CD4-positive, alpha-beta T cell (primary cell): ENCODE measurements around the gene RNF208. TPM values are rescaled to one million over a fixed set of nuclear protein-coding genes. Genes with fewer than 3 reads are reported as not detected.
A peak's percentile ranks its signal among the peaks of the same experiment; 100 is the strongest.

Experiments used
- ATAC-seq: fragments of 200-7000 bp; cut with Tn5 transposase; one replicate; pipeline ENCODE4 v1.10.0; 2022; ENCODE audit warnings: mild to moderate bottlenecking; ENCODE audit not compliant: poor library complexity
- CTCF ChIA-PET: fragments of 350-600 bp; sonication (Branson Sonifier 250); formaldehyde crosslinking; loops from one replicate; lab custom pipeline; 2021; ENCODE audit warnings: antibody characterized with exemption, inconsistent platforms; lab: Charles Lee
- POLR2A ChIA-PET: fragments of 350-600 bp; sonication (Branson Sonifier 250); formaldehyde crosslinking; loops from one replicate; lab custom pipeline; 2021; ENCODE audit warnings: antibody characterized with exemption, inconsistent platforms; lab: Charles Lee
- DNase-seq, 14 experiments: peaks; one replicate each; pipeline ENCODE4 v3.0.0-alpha.2; 2013 to 2020; ENCODE audit warnings: mixed read lengths in 2 of 14
- H3K27ac ChIP-seq, 2 donors: one replicate each; pipeline versions ENCODE4 v1.5.1 to v1.7.0; 2013; ENCODE audit warnings: low read length in 2 of 2, low read depth in 1 of 2, mild to moderate bottlenecking in 1 of 2
- H3K27me3 ChIP-seq, 2 experiments: 1 replicate in 1 of 2; 2 replicates in 1 of 2; pipeline versions ENCODE4 v1.6.1 to v1.7.0; 2013; ENCODE audit warnings: low read length in 2 of 2, control low read depth in 1 of 2, mild to moderate bottlenecking in 1 of 2, moderate library complexity in 1 of 2; ENCODE audit not compliant: insufficient read depth in 2 of 2, control insufficient read depth in 1 of 2
- H3K36me3 ChIP-seq: one replicate; pipeline ENCODE4 v1.6.1; 2013; ENCODE audit warnings: low read length, control low read depth; ENCODE audit not compliant: insufficient read depth
- H3K4me1 ChIP-seq: one replicate; pipeline ENCODE4 v1.6.1; 2013; ENCODE audit warnings: low read length, control low read depth; ENCODE audit not compliant: insufficient read depth
- H3K4me3 ChIP-seq: one replicate; pipeline ENCODE4 v1.5.1; 2013; ENCODE audit warnings: mild to moderate bottlenecking, low read length, moderate library complexity
- H3K9me3 ChIP-seq, 2 experiments: 1 replicate in 1 of 2; 2 replicates in 1 of 2; pipeline versions ENCODE4 v1.6.1 to v1.7.0; 2013; ENCODE audit warnings: low read length in 2 of 2, mild to moderate bottlenecking in 2 of 2, control low read depth in 1 of 2, moderate library complexity in 1 of 2; ENCODE audit not compliant: control insufficient read depth in 1 of 2, insufficient read depth in 1 of 2
- H3K27ac Mint-ChIP-seq: one replicate; pipeline ENCODE4 v1.8.0; 2020; ENCODE audit warnings: mixed read lengths
- H3K27me3 Mint-ChIP-seq: one replicate; pipeline ENCODE4 v1.8.0; 2021; ENCODE audit warnings: mixed read lengths
- H3K36me3 Mint-ChIP-seq: one replicate; pipeline ENCODE4 v1.8.0; 2021; ENCODE audit warnings: low read depth, mixed read lengths
- H3K4me1 Mint-ChIP-seq: one replicate; pipeline ENCODE4 v1.8.0; 2021; ENCODE audit warnings: low read depth, mixed read lengths
- H3K4me3 Mint-ChIP-seq: one replicate; pipeline ENCODE4 v1.8.0; 2020; ENCODE audit warnings: mild to moderate bottlenecking, mixed read lengths
- H3K9me3 Mint-ChIP-seq: one replicate; pipeline ENCODE4 v1.8.0; 2020; ENCODE audit warnings: mixed read lengths
- CTCF ChIP-seq: fragments of 200-600 bp; IDR thresholded peaks from one replicate; pipeline ENCODE4 v1.8.0; 2022; ENCODE audit warnings: antibody characterized with exemption, mild to moderate bottlenecking
- intact Hi-C, 2 experiments: fragments of 100-400 bp; cut with DNase I in 1 of 2; cut with micrococcal nuclease in 1 of 2; formaldehyde crosslinking; loops; one replicate each; pipeline versions ENCODE4 v1.15.1 to v1.9.0; 2023 to 2025; cut with DNase I, micrococcal nuclease
- total RNA-seq, 174 experiments: library from RNA in 2 of 174; stranded (reverse) in 2 of 174; gene quantifications; one replicate each; pipeline ENCODE4 v1.2.3 and lab custom pipeline; 2021 to 2026

RNF208 gene
- total RNA-seq, 2 experiments from 2014 or later = 0.66 to 0.67 TPM

GRCh38 chr9:137221095-137221505 is 940 bp downstream of the RNF208 start:
- H3K36me3 Mint-ChIP-seq = no peaks in the 10 kb centered on the region
- Histone ChIP-seq H3K4me3 (no peak overlapping the region), H3K27ac (no peak overlapping the region), H3K36me3 (no peaks in the 10 kb centered on the region), H3K27me3 (no peaks in the 10 kb centered on the region), H3K4me1 (peaks cover 29% of the 10 kb centered on the region), H3K9me3 (no peaks in the 10 kb centered on the region)
- peaks cover 13% of the 10 kb centered on the region for H3K4me1 Mint-ChIP-seq
- intact Hi-C loops = loop anchor here in 1 of 2 experiments (5.0 kb wide), 1 partner anchor 434 kb away; no protein-coding TSS in a partner anchor
- TF ChIP-seq CTCF = no peak
- H3K27me3 Mint-ChIP-seq = no peaks in the 10 kb centered on the region
- POLR2A ChIA-PET = interaction anchor here (3.9 kb wide), 1 partner anchor 16 kb away, joined by 22 read pairs; the partner anchor contains the start of genes NDOR1 and TMEM203
- H3K9me3 Mint-ChIP-seq = no peaks in the 10 kb centered on the region
- CTCF ChIA-PET = no interaction called here
- H3K4me3 Mint-ChIP-seq = peak overlapping the region; percentile 65
- H3K27ac Mint-ChIP-seq = no peak overlapping the region
- no peak for ATAC-seq
- no peak for DNase-seq

GRCh38 chr9:137220317-137221094 is 1.5 kb downstream of the RNF208 start:
- peaks cover 29% of the 10 kb centered on the region for H3K4me1 ChIP-seq
- ChIA-PET POLR2A (interaction anchor here (1.0 kb wide), 1 partner anchor 16 kb away, joined by 4 read pairs; no protein-coding TSS in a partner anchor), CTCF (no interaction called here)
- no peak overlapping the region for H3K27ac ChIP-seq
- H3K4me3 ChIP-seq = no peak overlapping the region
- Mint-ChIP-seq H3K9me3 (no peaks in the 10 kb centered on the region), H3K27ac (no peak overlapping the region), H3K27me3 (no peaks in the 10 kb centered on the region), H3K4me3 (peak overlapping the region; percentile 65), H3K4me1 (peaks cover 13% of the 10 kb centered on the region), H3K36me3 (no peaks in the 10 kb centered on the region)
- TF ChIP-seq CTCF = no peak
- H3K9me3 ChIP-seq = no peaks in the 10 kb centered on the region
- intact Hi-C loops = loop anchor here in 1 of 2 experiments (5.0 kb wide), 1 partner anchor 433 kb away; no protein-coding TSS in a partner anchor
- no peak for ATAC-seq
- peaks cover under 1% of the 10 kb centered on the region for H3K36me3 ChIP-seq
- H3K27me3 ChIP-seq = no peaks in the 10 kb centered on the region
- no peak for DNase-seq

DNA sequence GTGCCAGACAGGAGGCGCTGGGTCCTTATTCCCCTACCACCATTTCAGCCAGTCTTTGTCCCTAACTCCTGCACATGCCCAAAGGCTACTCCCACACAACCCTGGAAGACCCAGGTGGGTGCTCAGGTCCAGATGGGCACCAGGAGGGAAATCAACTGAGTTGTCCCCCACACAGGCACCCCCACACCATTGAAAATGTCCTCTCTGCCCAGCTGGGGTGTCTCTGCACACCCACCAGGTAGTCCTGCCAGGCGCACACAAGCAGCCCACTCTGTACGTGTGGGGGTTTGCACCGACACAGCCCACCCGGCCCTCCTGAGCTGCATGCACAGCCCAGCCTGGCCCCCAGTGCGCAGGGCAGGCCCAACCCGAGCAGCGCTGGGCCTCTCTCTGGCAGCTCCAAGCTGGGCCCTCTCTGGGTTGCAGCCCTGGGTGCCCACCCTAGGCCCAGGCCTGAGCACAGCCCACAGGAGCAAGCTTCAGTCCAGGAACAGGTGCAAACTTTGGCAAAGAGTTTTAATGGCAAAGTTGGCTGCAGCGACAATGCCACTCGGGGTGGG is 2.2 kb downstream of the RNF208 start:
- no peak overlapping the region for H3K4me3 Mint-ChIP-seq
- Histone ChIP-seq H3K27ac (no peak overlapping the region), H3K4me3 (no peak overlapping the region), H3K9me3 (no peaks in the 10 kb centered on the region), H3K36me3 (peaks cover 2% of the 10 kb centered on the region), H3K27me3 (no peaks in the 10 kb centered on the region), H3K4me1 (peaks cover 25% of the 10 kb centered on the region)
- H3K27ac Mint-ChIP-seq = no peak overlapping the region
- H3K36me3 Mint-ChIP-seq = no peaks in the 10 kb centered on the region
- CTCF ChIA-PET = no interaction called here
- no peaks in the 10 kb centered on the region for H3K27me3 Mint-ChIP-seq
- no peak for DNase-seq
- no peak for ATAC-seq
- intact Hi-C loops = loop anchor here in 1 of 2 experiments (5.0 kb wide), 1 partner anchor 433 kb away; no protein-coding TSS in a partner anchor
- no peak for TF ChIP-seq CTCF
- POLR2A ChIA-PET = interaction anchor here (1.0 to 1.1 kb wide), 2 partner anchors 16 to 134 kb away, joined by 3 to 4 read pairs; no protein-coding TSS in a partner anchor
- peaks cover 13% of the 10 kb centered on the region for H3K4me1 Mint-ChIP-seq
- no peaks in the 10 kb centered on the region for H3K9me3 Mint-ChIP-seq
